BLaER1 treated with 17β-estradiol and CSF1 and Interleukin-3, amounts not matched to agents 10 nM and 100 nM (cell line): ENCODE results near the gene EHD1.

ENCODE experiments used
- H3K27ac ChIP-seq, 11 experiments: shearing (Covaris generic); formaldehyde crosslinking; 2 replicates each; pipeline ENCODE4 v1.8.1; 2022
- H3K27me3 ChIP-seq, 11 experiments: shearing (Covaris generic); formaldehyde crosslinking; 2 replicates each; pipeline ENCODE4 v1.8.1; 2022
- H3K36me3 ChIP-seq, 11 experiments: shearing (Covaris generic); formaldehyde crosslinking; 2 replicates each; pipeline ENCODE4 v1.8.1; 2022
- H3K4me1 ChIP-seq, 10 experiments: shearing (Covaris generic); formaldehyde crosslinking; 2 replicates each; pipeline ENCODE4 v1.8.1; 2022
- H3K4me2 ChIP-seq, 11 experiments: shearing (Covaris generic); formaldehyde crosslinking; 2 replicates each; pipeline ENCODE4 v1.8.1; 2022
- H3K4me3 ChIP-seq, 10 experiments: shearing (Covaris generic); formaldehyde crosslinking; 2 replicates each; pipeline ENCODE4 v1.8.1; 2022
- H3K9ac ChIP-seq, 11 experiments: shearing (Covaris generic); formaldehyde crosslinking; 2 replicates each; pipeline ENCODE4 v1.8.1; 2022
- H3K9me3 ChIP-seq, 11 experiments: shearing (Covaris generic); formaldehyde crosslinking; replicated peaks in 1 of 11; 2 replicates each; pipeline ENCODE4 v1.8.1; 2022
- H4K20me1 ChIP-seq, 11 experiments: shearing (Covaris generic); formaldehyde crosslinking; 2 replicates each; pipeline ENCODE4 v1.8.1; 2022
- Cebpa-rat ChIP-seq, 11 experiments: shearing (Covaris generic); IDR thresholded peaks; 2 replicates each; pipeline ENCODE4 v1.8.1; 2022

Gene EHD1

DNA sequence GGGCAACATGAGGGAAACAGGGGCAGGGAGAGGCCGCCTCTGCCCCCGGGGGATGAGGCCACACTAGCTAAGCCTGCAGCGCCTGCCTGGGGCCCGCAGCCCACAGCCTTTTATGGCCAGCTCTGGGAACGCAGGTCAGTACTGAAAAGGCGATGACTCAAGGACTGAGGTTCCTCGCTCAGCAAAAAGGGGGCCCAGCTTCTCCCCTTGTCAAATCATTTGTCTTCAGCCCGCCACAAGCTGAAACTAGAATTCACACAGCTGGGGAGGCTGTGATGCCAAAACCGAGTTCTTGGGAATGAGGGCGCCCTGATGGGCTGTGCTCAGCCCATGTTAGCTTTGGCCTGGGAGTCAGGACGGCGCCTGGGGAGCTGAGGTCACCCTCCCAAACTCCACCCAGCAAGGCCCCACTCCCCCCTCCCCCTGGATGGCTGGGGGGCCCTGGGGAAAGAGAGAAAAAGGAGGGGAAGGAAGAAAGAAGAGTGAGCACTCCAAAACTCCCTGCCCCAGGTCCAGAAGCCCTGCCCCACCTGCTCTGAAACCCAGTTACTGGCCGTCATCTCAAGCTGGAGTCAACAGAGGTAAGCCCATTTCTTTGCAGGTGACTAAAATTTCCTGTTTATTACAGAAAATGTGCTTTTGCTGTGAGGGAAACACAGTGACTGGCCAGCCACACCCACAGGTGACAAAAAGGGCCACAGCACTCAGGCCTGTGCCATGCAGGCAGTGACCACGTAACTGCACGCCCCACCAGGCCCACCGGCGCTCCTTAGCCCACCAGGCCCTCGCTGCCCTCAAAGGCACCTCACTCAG lies 13.7 kb downstream of the EHD1 start:
- H3K9ac ChIP-seq = peak overlapping the region; percentile 65 to 86 (median 71)
- peak overlapping the region; percentile 93 to 100 (median 98) for H3K4me2 ChIP-seq
- H3K4me3 ChIP-seq = peak overlapping the region in 9 of 10 experiments; percentile 25 to 53 (median 35); a peak in 16 of 20 replicates
- peaks cover 98 to 100% (median 100%) of the 10 kb centered on the region in 10 experiments for H3K4me1 ChIP-seq
- peaks cover 16 to 77% (median 48%) of the 10 kb centered on the region in 11 experiments; a peak in 21 of 22 replicates for H4K20me1 ChIP-seq
- TF ChIP-seq Cebpa-rat (IDR thresholded peaks at IDR 0.05) = no peak
- H3K27ac ChIP-seq = peak overlapping the region; percentile 71 to 98 (median 93)
- no peaks in the 10 kb centered on the region for H3K27me3 ChIP-seq
- H3K9me3 ChIP-seq = peaks cover 0 to 5% (median 0%) of the 10 kb centered on the region in 11 experiments; a peak in 1 of 22 replicates
- peaks cover 10 to 50% (median 28%) of the 10 kb centered on the region in 11 experiments; a peak in 19 of 22 replicates for H3K36me3 ChIP-seq

DNA sequence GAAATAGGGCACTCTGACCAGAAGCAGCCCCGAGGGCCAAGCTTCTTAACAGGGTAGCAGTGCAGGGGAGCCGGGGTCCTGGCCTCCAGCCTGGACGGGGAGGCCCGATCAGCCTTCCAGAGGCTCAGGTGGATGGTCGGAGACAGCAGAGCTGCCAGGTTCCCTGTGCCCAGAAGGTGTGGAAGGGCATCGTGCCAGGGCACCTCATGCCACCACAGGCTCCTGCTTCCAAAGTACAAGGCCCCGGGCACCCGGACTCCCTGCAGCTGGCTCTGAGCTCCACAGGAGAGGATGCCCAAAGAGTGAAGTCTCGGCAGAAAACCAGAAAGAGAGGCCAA lies 14.3 kb downstream of the EHD1 start:
- peak overlapping the region in 10 of 11 experiments; percentile 84 to 98 (median 94); a peak in 20 of 22 replicates for H3K27ac ChIP-seq
- no peaks in the 10 kb centered on the region for H3K27me3 ChIP-seq
- H3K9ac ChIP-seq = peak overlapping the region; percentile 65 to 86 (median 71)
- peaks cover 8 to 46% (median 26%) of the 10 kb centered on the region in 11 experiments; a peak in 19 of 22 replicates for H3K36me3 ChIP-seq
- peak overlapping the region in 9 of 10 experiments; percentile 16 to 53 (median 35); a peak in 11 of 20 replicates for H3K4me3 ChIP-seq
- H3K4me2 ChIP-seq = peak overlapping the region; percentile 93 to 100 (median 98)
- peaks cover 10 to 71% (median 42%) of the 10 kb centered on the region in 11 experiments; a peak in 20 of 22 replicates for H4K20me1 ChIP-seq
- peaks cover 98 to 100% (median 100%) of the 10 kb centered on the region in 10 experiments for H3K4me1 ChIP-seq
- no peak for TF ChIP-seq Cebpa-rat (IDR thresholded peaks at IDR 0.05)
- peaks cover 0 to 5% (median 0%) of the 10 kb centered on the region in 11 experiments; a peak in 1 of 22 replicates for H3K9me3 ChIP-seq

DNA sequence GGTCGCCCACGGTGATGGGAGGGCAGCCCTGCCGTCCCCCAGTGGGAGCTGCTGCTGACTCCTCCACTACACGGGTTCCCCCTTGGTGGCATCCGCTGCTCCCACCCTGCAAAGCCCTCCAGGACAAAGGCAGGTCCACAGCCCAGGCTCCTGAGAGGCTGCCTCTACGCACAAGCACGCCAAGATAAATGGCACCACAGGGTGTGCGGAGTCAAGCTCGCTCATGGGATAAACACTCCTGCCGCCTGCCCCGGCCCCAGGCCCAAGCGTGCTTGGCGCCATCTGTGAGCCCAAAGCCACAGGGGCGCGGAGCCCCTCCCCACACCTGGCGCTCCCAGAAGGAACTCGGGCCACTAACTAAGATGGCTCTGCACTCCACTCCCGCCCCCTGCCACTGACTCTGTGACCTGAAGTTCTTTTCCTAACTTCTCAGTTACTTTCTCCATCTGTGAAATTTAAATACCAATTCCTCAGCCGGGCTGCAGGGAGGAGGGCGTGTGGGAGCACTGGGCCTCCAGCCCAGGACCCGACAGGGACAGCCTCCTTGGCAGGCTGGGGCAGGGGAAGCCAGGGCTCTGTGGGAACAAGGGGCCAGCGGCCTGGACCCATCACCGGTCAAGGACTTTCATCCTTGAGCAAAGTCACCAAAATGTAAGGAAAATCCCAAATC lies 14.9 kb downstream of the EHD1 start:
- TF ChIP-seq Cebpa-rat (IDR thresholded peaks at IDR 0.05) = no peak
- Histone ChIP-seq H3K4me1 (peaks cover 98 to 100% (median 100%) of the 10 kb centered on the region in 10 experiments), H3K4me3 (peak overlapping the region in 9 of 10 experiments; percentile 16 to 53 (median 35); a peak in 8 of 20 replicates), H3K27ac (peak overlapping the region in 10 of 11 experiments; percentile 84 to 98 (median 94); a peak in 21 of 22 replicates), H3K27me3 (no peaks in the 10 kb centered on the region), H3K4me2 (peak overlapping the region; percentile 93 to 100 (median 98)), H4K20me1 (peaks cover 4 to 65% (median 37%) of the 10 kb centered on the region in 11 experiments; a peak in 19 of 22 replicates), H3K9me3 (peaks cover 0 to 5% (median 0%) of the 10 kb centered on the region in 11 experiments; a peak in 1 of 22 replicates), H3K36me3 (peaks cover 2 to 42% (median 22%) of the 10 kb centered on the region in 11 experiments; a peak in 18 of 22 replicates), H3K9ac (peak overlapping the region; percentile 65 to 86 (median 71); a peak in 21 of 22 replicates)

DNA sequence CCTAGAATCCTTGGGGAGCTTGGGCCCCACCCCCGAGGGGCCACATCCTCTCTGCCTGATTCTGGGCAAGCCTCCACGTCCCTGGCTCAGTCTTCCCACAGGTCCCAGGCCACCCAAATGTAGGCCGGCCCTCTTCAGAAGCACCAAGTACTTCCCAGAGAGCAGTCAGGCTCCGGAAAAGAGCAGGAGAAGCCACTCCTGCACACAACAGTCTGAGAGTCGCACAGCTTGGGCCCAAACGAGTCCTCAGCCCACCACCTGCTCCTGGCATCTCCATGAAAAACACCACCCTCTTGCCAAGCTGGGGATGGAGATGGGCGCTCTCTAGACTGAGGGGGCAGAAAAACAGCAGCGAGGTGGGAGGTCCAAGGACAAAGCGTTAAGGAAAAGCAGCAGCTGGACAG lies 15.4 kb downstream of the EHD1 start:
- Histone ChIP-seq H3K27me3 (no peaks in the 10 kb centered on the region), H3K9me3 (peaks cover 0 to 5% (median 0%) of the 10 kb centered on the region in 11 experiments; a peak in 1 of 22 replicates), H3K4me1 (peaks cover 98 to 100% (median 100%) of the 10 kb centered on the region in 10 experiments), H3K9ac (peak overlapping the region; percentile 32 to 86 (median 71); a peak in 20 of 22 replicates), H3K36me3 (peaks cover 0 to 41% (median 17%) of the 10 kb centered on the region in 11 experiments; a peak in 16 of 22 replicates), H3K4me3 (peak overlapping the region in 5 of 10 experiments; percentile 3 to 39 (median 8); a peak in 4 of 20 replicates), H3K4me2 (peak overlapping the region; percentile 93 to 100 (median 98)), H3K27ac (peak overlapping the region; percentile 55 to 98 (median 93); a peak in 21 of 22 replicates), H4K20me1 (peaks cover 0 to 60% (median 31%) of the 10 kb centered on the region in 11 experiments; a peak in 16 of 22 replicates)
- TF ChIP-seq Cebpa-rat (IDR thresholded peaks at IDR 0.05) = no peak

DNA sequence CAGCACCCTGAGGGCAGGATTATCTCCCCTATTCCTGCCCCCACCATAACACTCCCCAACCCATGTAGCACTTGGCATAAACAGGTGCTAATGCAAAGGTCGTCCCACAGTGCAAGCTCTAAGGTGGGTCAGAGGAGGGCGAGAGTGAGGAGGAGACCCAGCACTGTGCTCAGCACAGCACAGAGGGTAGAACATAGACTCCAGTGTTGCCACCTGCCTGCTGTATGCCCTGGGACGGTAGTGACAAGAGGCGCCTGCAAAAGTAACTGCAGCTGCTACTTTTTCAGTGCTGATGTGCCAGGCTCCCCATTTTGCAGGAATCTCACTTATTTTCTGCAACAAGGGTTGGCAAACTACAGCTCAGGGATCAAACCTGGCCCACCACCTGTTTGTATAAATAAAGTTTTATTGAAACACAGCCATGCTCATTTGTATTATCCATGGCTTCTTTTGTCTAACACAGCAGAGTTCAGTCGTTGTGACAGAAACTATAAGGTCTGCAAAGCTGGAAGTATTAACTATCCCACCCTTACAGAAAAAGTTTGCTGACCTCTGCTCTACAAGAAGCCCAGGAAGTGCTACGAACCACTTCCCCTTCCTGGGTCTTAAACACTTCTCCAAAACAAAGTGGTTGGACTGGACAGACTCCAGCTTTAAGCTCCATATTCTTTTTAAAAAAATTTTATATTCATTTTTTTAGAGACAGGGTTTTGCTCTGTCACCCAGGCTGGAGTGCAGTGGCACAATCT lies 17.0 kb downstream of the EHD1 start:
- Histone ChIP-seq H4K20me1 (peaks cover 0 to 55% (median 25%) of the 10 kb centered on the region in 11 experiments; a peak in 14 of 22 replicates), H3K27ac (peak overlapping the region; percentile 55 to 98 (median 93); a peak in 21 of 22 replicates), H3K27me3 (no peaks in the 10 kb centered on the region), H3K4me1 (peaks cover 98 to 100% (median 100%) of the 10 kb centered on the region in 10 experiments), H3K9ac (peak overlapping the region; percentile 32 to 86 (median 71); a peak in 16 of 22 replicates), H3K4me3 (peak overlapping the region in 6 of 10 experiments; percentile 6 to 39 (median 14); a peak in 5 of 20 replicates), H3K36me3 (peaks cover 7 to 36% (median 14%) of the 10 kb centered on the region in 11 experiments; a peak in 19 of 22 replicates), H3K4me2 (peak overlapping the region; percentile 93 to 100 (median 98)), H3K9me3 (peaks cover 0 to 4% (median 0%) of the 10 kb centered on the region in 11 experiments; a peak in 1 of 22 replicates)
- no peak for TF ChIP-seq Cebpa-rat (IDR thresholded peaks at IDR 0.05)

DNA sequence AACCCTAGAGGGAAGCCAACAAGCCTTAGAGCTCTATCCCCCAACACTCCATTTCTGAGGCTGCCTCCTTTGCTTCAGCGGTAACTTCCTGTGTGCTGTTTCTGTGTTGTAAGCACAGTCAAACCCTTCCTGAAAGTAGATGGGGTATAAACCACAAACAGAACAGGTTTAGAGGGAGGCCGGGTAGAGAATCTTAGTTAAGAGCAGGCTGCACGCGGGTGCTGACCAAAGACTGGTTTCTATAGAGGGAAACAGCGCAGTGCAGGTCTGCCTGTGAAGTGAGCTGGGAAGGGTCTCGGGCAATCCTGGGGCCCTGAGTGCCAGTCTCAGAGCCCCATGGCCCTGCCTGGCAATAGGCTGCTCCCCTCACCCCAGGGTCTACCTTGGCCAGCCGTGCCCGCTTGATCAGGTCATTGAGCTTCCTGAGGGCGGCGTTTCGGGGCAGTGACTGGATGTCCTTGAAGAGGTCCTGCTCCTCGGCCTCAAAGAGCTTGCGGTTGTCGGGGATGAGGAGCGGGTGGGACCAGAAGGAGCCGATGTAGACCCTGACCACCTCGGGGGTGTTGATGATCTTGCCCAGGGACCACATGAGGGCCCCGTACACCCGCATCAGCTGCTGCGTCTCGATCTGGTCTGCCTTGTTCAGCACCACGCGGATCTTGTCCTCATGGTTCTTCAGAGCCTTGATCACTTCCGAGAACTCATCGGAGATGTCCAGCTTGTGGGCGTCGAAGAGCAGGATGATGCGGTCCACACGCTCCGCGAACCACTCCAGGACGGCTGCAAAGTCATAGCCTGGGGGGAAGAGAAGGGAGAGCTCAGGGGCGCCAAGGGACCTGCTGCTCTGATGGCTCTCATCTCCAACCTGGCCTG lies 18.6 kb downstream of the EHD1 start:
- H3K27ac ChIP-seq = peak overlapping the region; percentile 45 to 98 (median 93); a peak in 21 of 22 replicates
- TF ChIP-seq Cebpa-rat (IDR thresholded peaks at IDR 0.05) = peak in 5 of 11 experiments; percentile 35 to 69 (median 54); a peak in 6 of 22 replicates
- H3K27me3 ChIP-seq = no peaks in the 10 kb centered on the region
- peaks cover 12 to 47% (median 22%) of the 10 kb centered on the region in 11 experiments for H3K36me3 ChIP-seq
- peak overlapping the region; percentile 93 to 100 (median 98) for H3K4me2 ChIP-seq
- H3K4me1 ChIP-seq = peaks cover 100% of the 10 kb centered on the region in 10 experiments
- peak overlapping the region in 9 of 10 experiments; percentile 10 to 59 (median 43); a peak in 15 of 20 replicates for H3K4me3 ChIP-seq
- no peaks in the 10 kb centered on the region for H3K9me3 ChIP-seq
- peak overlapping the region; percentile 63 to 88 (median 81) for H3K9ac ChIP-seq
- H4K20me1 ChIP-seq = peaks cover 5 to 55% (median 17%) of the 10 kb centered on the region in 11 experiments; a peak in 15 of 22 replicates
